Fibroblast of lung (primary cell): ENCODE data around the gene XAGE5. TPM values are rescaled to one million over a fixed set of nuclear protein-coding genes. Genes with fewer than 3 reads are reported as not detected.

Experiments
- DNase-seq, 2 donors: peaks; one replicate each; pipeline versions ENCODE4 v3.0.0 to v3.0.0-alpha.2; 2010; ENCODE audit warnings: low read depth in 2 of 2
- H2AFZ ChIP-seq: 2 replicates; pipeline ENCODE4 v1.5.1; 2012; ENCODE audit warnings: low read length, control low read depth, inconsistent platforms
- H3K27ac ChIP-seq: 2 replicates; pipeline ENCODE4 v1.5.1; 2011; ENCODE audit warnings: low read length, control low read depth; ENCODE audit not compliant: insufficient read depth
- H3K27me3 ChIP-seq: 2 replicates; pipeline ENCODE4 v1.5.1; 2011; ENCODE audit warnings: mild to moderate bottlenecking, low read length; ENCODE audit not compliant: control insufficient read depth, insufficient read depth
- H3K36me3 ChIP-seq: 2 replicates; pipeline ENCODE4 v1.5.1; 2011; ENCODE audit warnings: low read length; ENCODE audit not compliant: control insufficient read depth, insufficient read depth
- H3K4me1 ChIP-seq: 2 replicates; pipeline ENCODE4 v1.5.1; 2011; ENCODE audit warnings: low read length; ENCODE audit not compliant: control insufficient read depth, insufficient read depth; ENCODE audit errors: extremely low read depth
- H3K4me2 ChIP-seq: 2 replicates; pipeline ENCODE4 v1.5.1; 2011; ENCODE audit warnings: low read length, control low read depth; ENCODE audit not compliant: insufficient read depth; ENCODE audit errors: extremely low read depth
- H3K4me3 ChIP-seq, 4 experiments: fragments of 200-600 bp in 1 of 4; sonication (generic) in 1 of 4; replicated peaks in 1 of 4; 2 replicates each; pipeline ENCODE4 v1.5.1; 2011 to 2016; ENCODE audit warnings: low read length in 4 of 4, low read depth in 3 of 4, mild to moderate bottlenecking in 3 of 4, control low read depth in 2 of 4, inconsistent platforms in 1 of 4, mixed read lengths in 1 of 4; ENCODE audit not compliant: insufficient read depth in 1 of 4; ENCODE audit errors: control extremely low read depth in 1 of 4
- H3K79me2 ChIP-seq: 2 replicates; pipeline ENCODE4 v1.5.1; 2012; ENCODE audit warnings: mild to moderate bottlenecking, low read length, inconsistent platforms; ENCODE audit not compliant: control insufficient read depth, insufficient read depth
- H3K9ac ChIP-seq: 2 replicates; pipeline ENCODE4 v1.5.1; 2011; ENCODE audit warnings: mild to moderate bottlenecking, low read length, control low read depth; ENCODE audit not compliant: insufficient read depth
- H3K9me3 ChIP-seq: 2 replicates; pipeline ENCODE4 v1.5.1; 2012; ENCODE audit warnings: low read depth, low read length; ENCODE audit not compliant: control insufficient read depth, insufficient read depth
- H4K20me1 ChIP-seq: 2 replicates; pipeline ENCODE4 v1.5.1; 2011; ENCODE audit warnings: low read length; ENCODE audit not compliant: control insufficient read depth, insufficient read depth; ENCODE audit errors: extremely low read depth
- CTCF ChIP-seq, 2 donors: IDR thresholded peaks in 1 of 2; conservative IDR thresholded peaks in 1 of 2; 1 replicate in 1 of 2; 2 replicates in 1 of 2; pipeline ENCODE4 v1.5.1; 2011 to 2012; ENCODE audit warnings: low read length in 2 of 2, control low read depth in 1 of 2, inconsistent platforms in 1 of 2, low read depth in 1 of 2, mild to moderate bottlenecking in 1 of 2
- EZH2 ChIP-seq: IDR thresholded peaks from 2 replicates; pipeline ENCODE4 v1.5.1; 2012; ENCODE audit warnings: low read length, control low read depth, mild to moderate bottlenecking; ENCODE audit errors: missing control alignments
- polyA plus RNA-seq, 2 donors: library from polyadenylated mRNA; depleted of rRNA in 1 of 2; stranded (reverse) in 1 of 2; unstranded in 1 of 2; fragments of >200 nt; gene quantifications; 2 replicates each; pipeline ENCODE4 v1.2.1, GENCODE V29; 2011 to 2012; ENCODE audit warnings: missing spikeins in 1 of 2
- total RNA-seq: library from RNA; depleted of rRNA; stranded (reverse); fragments of >200 nt; gene quantifications from 2 replicates; pipeline ENCODE4 v1.2.1, GENCODE V29; 2014

XAGE5 gene
- total and polyA plus RNA-seq, 2 donors (not counting 1 experiment from before 2014, with no cell fraction given) = not detected

- no peak overlapping the region for H3K4me3 ChIP-seq
- no peak overlapping the region for H3K4me2 ChIP-seq
- no peak overlapping the region for H2AFZ ChIP-seq
- H4K20me1 ChIP-seq = no peaks in the 10 kb centered on the region
- no peaks in the 10 kb centered on the region for H3K4me1 ChIP-seq
- no peaks in the 10 kb centered on the region for H3K36me3 ChIP-seq
- TF ChIP-seq CTCF (conservative IDR thresholded peaks at IDR 0.05 in 1 of 2, IDR thresholded peaks at IDR 0.05 in 1 of 2; ENCODE audit: low read depth in 1 of 2, low read length in 2 of 2) (no peak), EZH2 (no peak)
- no peak for DNase-seq
- H3K79me2 ChIP-seq = no peaks in the 10 kb centered on the region
- H3K9me3 ChIP-seq = no peaks in the 10 kb centered on the region
- H3K27me3 ChIP-seq = no peaks in the 10 kb centered on the region
- no peak overlapping the region for H3K9ac ChIP-seq
- H3K27ac ChIP-seq = no peak overlapping the region
These were observed 8.7 kb downstream of the XAGE5 start for GRCh38 chrX:52819788-52820187.

- DNase-seq = no peak
- H3K27me3 ChIP-seq = no peaks in the 10 kb centered on the region
- no peak overlapping the region for H3K27ac ChIP-seq
- H3K9me3 ChIP-seq = no peaks in the 10 kb centered on the region
- no peak overlapping the region for H3K9ac ChIP-seq
- no peaks in the 10 kb centered on the region for H3K36me3 ChIP-seq
- H2AFZ ChIP-seq = no peak overlapping the region
- H3K4me3 ChIP-seq = no peak overlapping the region
- H4K20me1 ChIP-seq = no peaks in the 10 kb centered on the region
- no peak overlapping the region for H3K4me2 ChIP-seq
- TF ChIP-seq CTCF (conservative IDR thresholded peaks at IDR 0.05 in 1 of 2, IDR thresholded peaks at IDR 0.05 in 1 of 2; ENCODE audit: low read depth in 1 of 2, low read length in 2 of 2) (no peak), EZH2 (no peak)
- H3K79me2 ChIP-seq = no peaks in the 10 kb centered on the region
- H3K4me1 ChIP-seq = no peaks in the 10 kb centered on the region
These were observed 10.1 kb downstream of the XAGE5 start for GRCh38 chrX:52821079-52821760.

- H3K4me2 ChIP-seq = no peak overlapping the region
- H3K4me3 ChIP-seq = no peak overlapping the region
- H4K20me1 ChIP-seq = no peaks in the 10 kb centered on the region
- H2AFZ ChIP-seq = no peak overlapping the region
- no peaks in the 10 kb centered on the region for H3K4me1 ChIP-seq
- no peak overlapping the region for H3K9ac ChIP-seq
- H3K27ac ChIP-seq = no peak overlapping the region
- no peaks in the 10 kb centered on the region for H3K9me3 ChIP-seq
- TF ChIP-seq CTCF (conservative IDR thresholded peaks at IDR 0.05 in 1 of 2, IDR thresholded peaks at IDR 0.05 in 1 of 2; ENCODE audit: low read depth in 1 of 2, low read length in 2 of 2) = no peak
- TF ChIP-seq EZH2 = no peak
- no peak for DNase-seq
- no peaks in the 10 kb centered on the region for H3K36me3 ChIP-seq
- H3K27me3 ChIP-seq = no peaks in the 10 kb centered on the region
- no peaks in the 10 kb centered on the region for H3K79me2 ChIP-seq
These were observed 13.5 kb downstream of the XAGE5 start for GRCh38 chrX:52824608-52825007.
